Inferior parietal cortex (tissue), 1 donor: ENCODE measurements around the gene VTA1.

Experiments used
- DNase-seq: peaks from one replicate; pipeline ENCODE4 v3.0.0-alpha.2; 2016; ENCODE audit errors: extremely low spot score

The VTA1 gene

DNA sequence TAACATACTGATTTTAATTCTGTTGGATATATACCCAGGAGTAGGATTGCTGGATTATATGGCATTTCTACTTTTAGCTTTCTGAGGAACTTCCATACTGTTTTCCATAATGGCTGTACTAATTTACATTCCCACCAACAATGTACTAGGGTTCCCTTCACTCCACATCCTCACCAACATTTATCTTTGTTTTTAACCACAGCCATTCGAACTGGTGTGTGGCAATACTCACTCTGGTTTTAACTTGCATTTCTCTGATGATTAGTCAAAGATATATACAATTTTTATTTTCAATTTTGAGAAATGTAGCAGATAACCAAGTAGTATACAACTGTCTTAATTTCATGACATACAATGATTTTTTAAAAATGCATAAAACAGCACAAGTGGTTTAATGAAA, 124.4 kb downstream of the VTA1 start:
- no peak for DNase-seq
